GM12878 (cell line): ENCODE data around the gene ANKRD6. TPM values are rescaled to one million over a fixed set of nuclear protein-coding genes. Genes with fewer than 3 reads are reported as not detected.

ENCODE experiments used
- ATAC-seq: fragments of 200-7000 bp; cut with Tn5 transposase; 3 replicates; pipeline ENCODE4 v1.9.1; 2020; ENCODE audit warnings: mild to moderate bottlenecking, moderate library complexity
- BruUV-seq: library from RNA; stranded (reverse); fragments of 400-500 nt; replicated peaks from 2 replicates; lab custom pipeline; 2021; lab: Mats Ljungman, UMichigan
- CTCF ChIA-PET: fragments of 300-600 bp; sonication (Branson Sonifier 250); formaldehyde crosslinking; extraction: SDS; loops from one replicate; lab custom pipeline; 2021; ENCODE audit warnings: inconsistent platforms; lab: Yijun Ruan, JAX
- POLR2A ChIA-PET: fragments of 350-600 bp; formaldehyde crosslinking; extraction: SDS; loops from one replicate; lab custom pipeline; 2021; ENCODE audit warnings: inconsistent platforms; lab: Charles Lee
- RAD21 ChIA-PET: fragments of 300-600 bp; sonication (Branson Sonifier 250); formaldehyde crosslinking; loops from one replicate; lab custom pipeline; 2023; ENCODE audit warnings: antibody characterized with exemption; ENCODE audit not compliant: unreplicated experiment; lab: Charles Lee
- SMC1A ChIA-PET: fragments of 300-600 bp; sonication (Branson Sonifier 250); formaldehyde crosslinking; loops from one replicate; lab custom pipeline; 2023; ENCODE audit not compliant: unreplicated experiment, uncharacterized antibody; lab: Charles Lee
- DNase-seq: peaks from one replicate; pipeline ENCODE4 v3.0.0-alpha.2; 2011; ENCODE audit warnings: low read depth, low spot score
- FAIRE-seq: peaks from 3 replicates; lab custom pipeline; 2011; peaks lifted over from hg19 to GRCh38; lab: Jason Lieb, UNC
- H2AFZ ChIP-seq: 2 replicates; pipeline ENCODE4 v1.6.0; 2011; ENCODE audit warnings: low read depth, low read length, control low read depth; ENCODE audit not compliant: control insufficient read depth
- H3K27ac ChIP-seq: 2 replicates; pipeline ENCODE4 v1.5.1; 2011; ENCODE audit warnings: control low read depth; ENCODE audit not compliant: control insufficient read depth, insufficient read depth
- H3K27me3 ChIP-seq, 2 experiments: replicated peaks in 1 of 2; 2 replicates each; pipeline versions ENCODE4 v1.6.0 to v1.6.1; 2011; ENCODE audit warnings: low read length in 1 of 2; ENCODE audit not compliant: control insufficient read depth in 2 of 2, insufficient read depth in 2 of 2
- H3K36me3 ChIP-seq, 2 experiments: 2 replicates each; pipeline ENCODE4 v1.5.1; 2011; ENCODE audit warnings: low read length in 1 of 2; ENCODE audit not compliant: control insufficient read depth in 2 of 2, insufficient read depth in 2 of 2
- H3K4me1 ChIP-seq: 2 replicates; pipeline ENCODE4 v1.6.1; 2011; ENCODE audit warnings: mild to moderate bottlenecking, low read length, moderate library complexity, mixed read lengths; ENCODE audit not compliant: control insufficient read depth, insufficient read depth
- H3K4me2 ChIP-seq: 2 replicates; pipeline ENCODE4 v1.6.0; 2011; ENCODE audit warnings: control low read depth; ENCODE audit not compliant: control insufficient read depth, insufficient read depth
- H3K4me3 ChIP-seq: fragments of 200-600 bp; sonication (generic); 2 replicates; pipeline ENCODE4 v1.5.1; 2016
- H3K79me2 ChIP-seq: 2 replicates; pipeline ENCODE4 v1.6.0; 2011; ENCODE audit warnings: low read length; ENCODE audit not compliant: control insufficient read depth, insufficient read depth
- H3K9ac ChIP-seq: 2 replicates; pipeline ENCODE4 v1.8.0; 2011; ENCODE audit warnings: low read length, control low read depth, mixed read lengths; ENCODE audit not compliant: control insufficient read depth, insufficient read depth
- H3K9me3 ChIP-seq: replicated peaks from 3 replicates; pipeline ENCODE4 v1.5.1; 2011; ENCODE audit warnings: mild to moderate bottlenecking, low read length; ENCODE audit not compliant: control insufficient read depth, insufficient read depth
- H4K20me1 ChIP-seq: 2 replicates; pipeline ENCODE4 v1.6.0; 2011; ENCODE audit not compliant: control insufficient read depth, insufficient read depth
- ASH2L ChIP-seq: fragments of 300-600, 200-600 bp; sonication (generic); IDR thresholded peaks from 2 replicates; pipeline ENCODE4 v1.6.1; 2017; ENCODE audit warnings: low read depth, mild to moderate bottlenecking, borderline replicate concordance
- EP300 ChIP-seq, 2 experiments: fragments of 150-350 bp in 1 of 2; IDR thresholded peaks; 2 replicates each; pipeline ENCODE4 v1.6.1; 2011 to 2012; ENCODE audit warnings: low read depth in 2 of 2, low read length in 2 of 2, borderline replicate concordance in 1 of 2, improper control_type of control experiment in 1 of 2, inconsistent platforms in 1 of 2; ENCODE audit not compliant: control insufficient read depth in 1 of 2
- FOXK2 ChIP-seq: fragments of 450-650 bp; IDR thresholded peaks from 2 replicates; pipeline ENCODE4 v1.6.1; 2017; ENCODE audit warnings: mild to moderate bottlenecking, moderate library complexity
- FOXM1 ChIP-seq: IDR thresholded peaks from 2 replicates; pipeline ENCODE4 v1.6.1; 2012; ENCODE audit warnings: low read depth, mild to moderate bottlenecking, inconsistent platforms, low read length, moderate library complexity
- GABPA ChIP-seq: IDR thresholded peaks from 2 replicates; pipeline ENCODE4 v1.6.1; 2014; ENCODE audit warnings: antibody characterized with exemption, low read depth, mild to moderate bottlenecking, inconsistent platforms
- KLF5 ChIP-seq: fragments of 450-650 bp; IDR thresholded peaks from 2 replicates; pipeline ENCODE4 v1.6.1; 2014; ENCODE audit warnings: mild to moderate bottlenecking; ENCODE audit not compliant: partially characterized antibody
- MEF2A ChIP-seq: IDR thresholded peaks from 2 replicates; pipeline ENCODE4 v1.6.1; 2011; ENCODE audit warnings: low read depth, mild to moderate bottlenecking, low read length, moderate library complexity; ENCODE audit not compliant: insufficient read depth
- MXI1 ChIP-seq: fragments of 150-350 bp; IDR thresholded peaks from 2 replicates; pipeline ENCODE4 v1.6.1; 2011; ENCODE audit warnings: low read depth, mild to moderate bottlenecking, inconsistent platforms, low read length, improper control_type of control experiment
- NBN ChIP-seq: fragments of 450-650 bp; IDR thresholded peaks from 2 replicates; pipeline ENCODE4 v1.6.1; 2016
- RFX5 ChIP-seq: IDR thresholded peaks from 2 replicates; pipeline ENCODE4 v1.6.1; 2011; ENCODE audit warnings: low read depth, low read length, improper control_type of control experiment
- SREBF2 ChIP-seq: IDR thresholded peaks from 2 replicates; pipeline ENCODE4 v1.6.1; 2012; ENCODE audit warnings: mild to moderate bottlenecking, low read length
- TCF3 ChIP-seq: IDR thresholded peaks from 2 replicates; pipeline ENCODE4 v1.6.1; 2012; ENCODE audit warnings: low read depth, mild to moderate bottlenecking, low read length, borderline replicate concordance; ENCODE audit not compliant: insufficient read depth
- ZNF24 ChIP-seq: fragments of 450-650 bp; IDR thresholded peaks from 2 replicates; pipeline ENCODE4 v1.6.1; 2017; ENCODE audit warnings: antibody characterized with exemption, mild to moderate bottlenecking
- ZNF592 ChIP-seq: fragments of 450-650 bp; IDR thresholded peaks from 2 replicates; pipeline ENCODE4 v1.6.1; 2017; ENCODE audit warnings: mild to moderate bottlenecking, moderate library complexity
- ZZZ3 ChIP-seq: IDR thresholded peaks from 2 replicates; pipeline ENCODE4 v1.6.1; 2011; ENCODE audit warnings: low read depth; ENCODE audit not compliant: control insufficient read depth, insufficient read length
- WGBS: methylation state at CpG from one replicate; pipeline ENCODE4 v1.1.6; 2016; ENCODE audit warnings: low lambda C conversion rate; ENCODE audit not compliant: insufficient replicate concordance, insufficient coverage; ENCODE audit errors: missing lambda C conversion rate; 5-methylcytosine and 5-hydroxymethylcytosine counted together
- in situ Hi-C: fragments of 300-500 bp; cut with MboI; formaldehyde crosslinking; loops from 9 replicates; pipeline ENCODE4 v1.14.3; 2018; ENCODE audit warnings: mixed read lengths
- intact Hi-C: fragments of 100-400 bp; cut with micrococcal nuclease; formaldehyde crosslinking; loops from one replicate; pipeline ENCODE4 v1.14.2; 2022; ENCODE audit not compliant: unreplicated experiment
- polyA plus RNA-seq, 11 experiments: library from polyadenylated mRNA; depleted of rRNA in 4 of 11; unstranded in 6 of 11; stranded (reverse) in 5 of 11; fragments of >200 nt; fragmentation: Nextera tagmentation in 4 of 11; fragmentation: Illumina TruSeq in 1 of 11; extraction: Ambion mirVana in 4 of 11; extraction: Trizol in 1 of 11; gene quantifications; 1 replicate in 1 of 11; 2 replicates in 10 of 11; pipeline versions ENCODE4 v1.2.1 to v1.2.3, GENCODE V29; 2011 to 2016; ENCODE audit warnings: inconsistent platforms in 2 of 11, missing spikeins in 2 of 11, low read depth in 1 of 11
- total RNA-seq, 4 experiments: library from RNA; depleted of rRNA in 3 of 4; stranded (reverse); fragments of >200 nt in 3 of 4; fragmentation: Illumina TruSeq in 1 of 4; extraction: Trizol in 1 of 4; gene quantifications; 2 replicates each; pipeline versions ENCODE4 v1.2.1 to v1.2.3, GENCODE V29; 2013 to 2021
- TF ChIP-seq, protein P1 (sequence below): fragments of 450-650 bp; IDR thresholded peaks from 2 replicates; pipeline ENCODE4 v1.6.1; 2014; ENCODE audit warnings: mild to moderate bottlenecking
- TF ChIP-seq, protein P2 (sequence below): fragments of 450-650 bp; IDR thresholded peaks from 2 replicates; pipeline ENCODE4 v1.6.1; 2017; ENCODE audit warnings: mild to moderate bottlenecking

The ANKRD6 gene
- total and polyA plus RNA-seq, 10 of the 15 experiments (the other 5 are each of a cell fraction or from before 2014, with no cell fraction given) = 0.03 to 0.90 (median 0.38) TPM

GRCh38 chr6:89413006-89413400 is 19.9 kb upstream of the ANKRD6 start:
- Histone ChIP-seq H3K4me2 (peak overlapping the region; percentile 53), H2AFZ (peak overlapping the region; percentile 92), H3K27me3 (no peaks in the 10 kb centered on the region; a peak in 1 of 4 replicates), H3K27ac (no peak overlapping the region), H3K4me3 (peak overlapping the region; percentile 82), H4K20me1 (no peaks in the 10 kb centered on the region), H3K9ac (peak overlapping the region; percentile 71), H3K4me1 (peaks cover 3% of the 10 kb centered on the region; the same call in 1 of the 2 replicates), H3K36me3 (no peaks in the 10 kb centered on the region), H3K9me3 (no peaks in the 10 kb centered on the region), H3K79me2 (peaks cover 35% of the 10 kb centered on the region)
- WGBS = 14% methylated on average over 9 of the region's 9 CpGs
- ATAC-seq (no peak), DNase-seq (no peak), FAIRE-seq (no peak)
- no TSS peak for BruUV-seq
- POLR2A ChIA-PET = no interaction called here
- CTCF ChIA-PET = interaction anchor here (1.0 to 1.5 kb wide), 4 partner anchors 9 to 46 kb away, joined by 3 to 4 read pairs (median 3); no protein-coding TSS in a partner anchor
- intact Hi-C loops = no loop called here
- in situ Hi-C loops = no loop called here
- RAD21 ChIA-PET = no interaction called here
- SMC1A ChIA-PET = interaction anchor here (1.2 to 1.3 kb wide), 2 partner anchors 11 to 41 kb away, joined by 3 read pairs; no protein-coding TSS in a partner anchor
- no peak for TF ChIP-seq FOXK2
- no peak for TF ChIP-seq ZNF592
- TF ChIP-seq SREBF2 = no peak
- TF ChIP-seq, protein P1, sequence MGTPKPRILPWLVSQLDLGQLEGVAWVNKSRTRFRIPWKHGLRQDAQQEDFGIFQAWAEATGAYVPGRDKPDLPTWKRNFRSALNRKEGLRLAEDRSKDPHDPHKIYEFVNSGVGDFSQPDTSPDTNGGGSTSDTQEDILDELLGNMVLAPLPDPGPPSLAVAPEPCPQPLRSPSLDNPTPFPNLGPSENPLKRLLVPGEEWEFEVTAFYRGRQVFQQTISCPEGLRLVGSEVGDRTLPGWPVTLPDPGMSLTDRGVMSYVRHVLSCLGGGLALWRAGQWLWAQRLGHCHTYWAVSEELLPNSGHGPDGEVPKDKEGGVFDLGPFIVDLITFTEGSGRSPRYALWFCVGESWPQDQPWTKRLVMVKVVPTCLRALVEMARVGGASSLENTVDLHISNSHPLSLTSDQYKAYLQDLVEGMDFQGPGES = no peak
- TF ChIP-seq GABPA = no peak
- no peak for TF ChIP-seq ZZZ3
- TF ChIP-seq NBN = no peak
- no peak for TF ChIP-seq EP300 (IDR thresholded peaks at IDR 0.05; ENCODE audit: borderline replicate concordance in 1 of 2, control insufficient read depth in 1 of 2, low read depth in 2 of 2, low read length in 2 of 2)
- TF ChIP-seq RFX5 = no peak
- TF ChIP-seq ASH2L = no peak
- TF ChIP-seq FOXM1 = no peak
- TF ChIP-seq TCF3 = no peak
- TF ChIP-seq, protein P2, sequence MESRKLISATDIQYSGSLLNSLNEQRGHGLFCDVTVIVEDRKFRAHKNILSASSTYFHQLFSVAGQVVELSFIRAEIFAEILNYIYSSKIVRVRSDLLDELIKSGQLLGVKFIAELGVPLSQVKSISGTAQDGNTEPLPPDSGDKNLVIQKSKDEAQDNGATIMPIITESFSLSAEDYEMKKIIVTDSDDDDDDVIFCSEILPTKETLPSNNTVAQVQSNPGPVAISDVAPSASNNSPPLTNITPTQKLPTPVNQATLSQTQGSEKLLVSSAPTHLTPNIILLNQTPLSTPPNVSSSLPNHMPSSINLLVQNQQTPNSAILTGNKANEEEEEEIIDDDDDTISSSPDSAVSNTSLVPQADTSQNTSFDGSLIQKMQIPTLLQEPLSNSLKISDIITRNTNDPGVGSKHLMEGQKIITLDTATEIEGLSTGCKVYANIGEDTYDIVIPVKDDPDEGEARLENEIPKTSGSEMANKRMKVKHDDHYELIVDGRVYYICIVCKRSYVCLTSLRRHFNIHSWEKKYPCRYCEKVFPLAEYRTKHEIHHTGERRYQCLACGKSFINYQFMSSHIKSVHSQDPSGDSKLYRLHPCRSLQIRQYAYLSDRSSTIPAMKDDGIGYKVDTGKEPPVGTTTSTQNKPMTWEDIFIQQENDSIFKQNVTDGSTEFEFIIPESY = no peak
- no peak for TF ChIP-seq MEF2A
- no peak for TF ChIP-seq MXI1
- TF ChIP-seq ZNF24 = no peak
- no peak for TF ChIP-seq KLF5
